ENCODE results near the gene TMEM109. TPM values are rescaled to one million over a fixed set of nuclear protein-coding genes. Genes with fewer than 3 reads are reported as not detected.

The TMEM109 gene
- total and polyA plus RNA-seq, 2 of the 8 experiments (the other 6 are each of a cell fraction or from before 2014, with no cell fraction given) = 27.3 to 30.3 TPM

GRCh38 chr11:60874421-60875365, 39.3 kb upstream of the TMEM109 start (continued):
- no peak for TF ChIP-seq ATF2 (IDR thresholded peaks at IDR 0.05; ENCODE audit: low read length)
- TF ChIP-seq ASH2L (IDR thresholded peaks at IDR 0.05; ENCODE audit: low read length) = no peak
